Activated naive CD8-positive, alpha-beta T cell treated with anti-CD3 and anti-CD28 coated beads, Interleukin-2, amount 50 U/mL, for 16 hours (primary cell): ENCODE measurements around the gene LGALS16.
"Not testable (repeated sequence)": the region's sequence is repeated elsewhere in the genome, so short reads cannot be mapped to it uniquely, and the experiment has no call there.

Experiments used
- DNase-seq: peaks from one replicate; pipeline ENCODE4 v3.0.0-alpha.2; 2020; ENCODE audit warnings: low read depth, low spot score

LGALS16 gene

GRCh38 chr19:39655613-39656012 is at the start of gene LGALS16:
Gene LGALS16, plus strand, starts transcription at chr19:39655913. Its CDS starts 49 bp downstream, at chr19:39655962.
- DNase-seq: no peak

- no peak for DNase-seq
These were observed 48.7 kb upstream of the LGALS16 start for GRCh38 chr19:39607021-39607420.

- DNase-seq: no peak
These were observed 48.2 kb upstream of the LGALS16 start for GRCh38 chr19:39607561-39607960.

- no peak for DNase-seq
These were observed 42.1 kb upstream of the LGALS16 start for GRCh38 chr19:39613597-39613996.

- no peak for DNase-seq
These were observed 38.0 kb upstream of the LGALS16 start for GRCh38 chr19:39617745-39618144.

GRCh38 chr19:39623946-39624345 is 31.8 kb upstream of the LGALS16 start:
- DNase-seq: no peak

- DNase-seq: not testable (repeated sequence)
These were observed 28.1 kb upstream of the LGALS16 start for GRCh38 chr19:39627631-39628030.

GRCh38 chr19:39631178-39631577 is 24.5 kb upstream of the LGALS16 start:
- no peak for DNase-seq

- DNase-seq: no peak
These were observed 24.1 kb upstream of the LGALS16 start for GRCh38 chr19:39631626-39632025.

- DNase-seq: no peak
These were observed 17.8 kb upstream of the LGALS16 start for GRCh38 chr19:39637891-39638290.

- no peak for DNase-seq
These were observed 13.9 kb upstream of the LGALS16 start for GRCh38 chr19:39641773-39642172.

GRCh38 chr19:39643591-39643990 is 12.1 kb upstream of the LGALS16 start:
- DNase-seq: no peak

- no peak for DNase-seq
These were observed 9.8 kb upstream of the LGALS16 start for GRCh38 chr19:39645800-39646411.

GRCh38 chr19:39647918-39648317 is 7.8 kb upstream of the LGALS16 start:
- DNase-seq: no peak

GRCh38 chr19:39659791-39660190 is 4.1 kb downstream of the LGALS16 start:
- DNase-seq: no peak

GRCh38 chr19:39660661-39661060 is 4.9 kb downstream of the LGALS16 start:
- DNase-seq: no peak

- DNase-seq: no peak
These were observed 5.9 kb downstream of the LGALS16 start for GRCh38 chr19:39661565-39661964.

- DNase-seq: not testable (repeated sequence)
These were observed 14.1 kb downstream of the LGALS16 start for GRCh38 chr19:39669860-39670259.

- DNase-seq: no peak
These were observed 15.3 kb downstream of the LGALS16 start for GRCh38 chr19:39670998-39671397.

- no peak for DNase-seq
These were observed 16.1 kb downstream of the LGALS16 start for GRCh38 chr19:39671739-39672363.

- DNase-seq: no peak
These were observed 16.8 kb downstream of the LGALS16 start for GRCh38 chr19:39672473-39672872.

GRCh38 chr19:39673862-39674261 is 18.1 kb downstream of the LGALS16 start:
- DNase-seq: not testable (repeated sequence)

GRCh38 chr19:39676004-39676403 is 20.3 kb downstream of the LGALS16 start:
- DNase-seq: no peak
